K562 (cell line): ENCODE data around the gene POLDIP3. TPM values are rescaled to one million over a fixed set of nuclear protein-coding genes. Genes with fewer than 3 reads are reported as not detected.

Experiments used
- ARID3A ChIP-seq: IDR thresholded peaks from 2 replicates; pipeline ENCODE4 v1.6.1; 2012; ENCODE audit warnings: low read depth, low read length, improper control_type of control experiment, borderline replicate concordance
- EP400 ChIP-seq: fragments of 450-650 bp; IDR thresholded peaks from 2 replicates; pipeline ENCODE4 v1.6.1; 2017; ENCODE audit warnings: antibody characterized with exemption, mild to moderate bottlenecking, moderate library complexity
- HNRNPL ChIP-seq: fragments of 200-400 bp; formaldehyde crosslinking; IDR thresholded peaks from 2 replicates; pipeline ENCODE4 v1.6.1; 2017; ENCODE audit warnings: low read depth, mild to moderate bottlenecking, low read length
- NFE2 ChIP-seq: IDR thresholded peaks from 2 replicates; pipeline ENCODE4 v1.6.1; 2014; ENCODE audit warnings: antibody characterized with exemption, low read depth
- RBM22 ChIP-seq: fragments of 200-400 bp; formaldehyde crosslinking; IDR thresholded peaks from 2 replicates; pipeline ENCODE4 v1.6.1; 2018; ENCODE audit warnings: low read length, low read depth; ENCODE audit not compliant: poor library complexity, severe bottlenecking
- SNIP1 ChIP-seq: fragments of 450-650 bp; IDR thresholded peaks from 2 replicates; pipeline ENCODE4 v1.7.1; 2017; ENCODE audit warnings: low read depth, mild to moderate bottlenecking
- ZNF316 ChIP-seq: fragments of 450-650 bp; IDR thresholded peaks from 2 replicates; pipeline ENCODE4 v1.6.1; 2016
- polyA plus RNA-seq, 8 experiments: library from polyadenylated mRNA; depleted of rRNA in 4 of 8; stranded (reverse) in 5 of 8; unstranded in 3 of 8; fragments of >200 nt; fragmentation: Nextera tagmentation in 2 of 8; fragmentation: Illumina TruSeq in 1 of 8; extraction: Ambion mirVana in 2 of 8; extraction: Trizol in 1 of 8; gene quantifications; 2 replicates each; pipeline versions ENCODE4 v1.2.1 to v1.2.3, GENCODE V29; 2011 to 2014; ENCODE audit warnings: inconsistent platforms in 1 of 8, missing spikeins in 1 of 8
- total RNA-seq, 7 experiments: library from RNA; depleted of rRNA in 6 of 7; stranded (reverse); fragments of >200 nt in 6 of 7; fragmentation: Illumina TruSeq in 2 of 7; extraction: Trizol in 2 of 7; gene quantifications; 2 replicates each; pipeline versions ENCODE4 v1.2.1 to v1.2.3, GENCODE V29; 2011 to 2021; ENCODE audit warnings: low replicate concordance in 1 of 7
- TF ChIP-seq, protein P1 (sequence below): fragments of 200-800 bp; sonication (Bioruptor generic); IDR thresholded peaks from 2 replicates; pipeline ENCODE4 v1.6.1; 2017; ENCODE audit warnings: missing genetic modification characterization, missing compliant biosample characterization
- TF ChIP-seq, protein P2 (sequence below): fragments of 200-600 bp; sonication (generic); IDR thresholded peaks from one replicate; pipeline ENCODE4 v1.6.1; 2012; ENCODE audit warnings: mild to moderate bottlenecking, low read depth, low read length, inconsistent platforms
- TF ChIP-seq, protein P3 (sequence below): fragments of 450-650 bp; formaldehyde crosslinking; IDR thresholded peaks from 2 replicates; pipeline ENCODE4 v1.4.0; 2022; ENCODE audit warnings: mild to moderate bottlenecking, moderate library complexity

POLDIP3 gene
- total and polyA plus RNA-seq, 9 of the 15 experiments (the other 6 are each of a cell fraction or from before 2014, with no cell fraction given): 14.3 to 53.0 (median 26.3) TPM

GRCh38 chr22:42614312-42615091 is at the start of gene POLDIP3 (continued):
- TF ChIP-seq, protein P1, sequence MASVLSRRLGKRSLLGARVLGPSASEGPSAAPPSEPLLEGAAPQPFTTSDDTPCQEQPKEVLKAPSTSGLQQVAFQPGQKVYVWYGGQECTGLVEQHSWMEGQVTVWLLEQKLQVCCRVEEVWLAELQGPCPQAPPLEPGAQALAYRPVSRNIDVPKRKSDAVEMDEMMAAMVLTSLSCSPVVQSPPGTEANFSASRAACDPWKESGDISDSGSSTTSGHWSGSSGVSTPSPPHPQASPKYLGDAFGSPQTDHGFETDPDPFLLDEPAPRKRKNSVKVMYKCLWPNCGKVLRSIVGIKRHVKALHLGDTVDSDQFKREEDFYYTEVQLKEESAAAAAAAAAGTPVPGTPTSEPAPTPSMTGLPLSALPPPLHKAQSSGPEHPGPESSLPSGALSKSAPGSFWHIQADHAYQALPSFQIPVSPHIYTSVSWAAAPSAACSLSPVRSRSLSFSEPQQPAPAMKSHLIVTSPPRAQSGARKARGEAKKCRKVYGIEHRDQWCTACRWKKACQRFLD: no peak
- TF ChIP-seq ARID3A (no peak), NFE2 (no peak), ZNF316 (no peak), EP400 (peak; percentile 79; the same call in 1 of the 2 replicates), RBM22 (no peak), SNIP1 (no peak), HNRNPL (no peak)
- TF ChIP-seq, protein P2, sequence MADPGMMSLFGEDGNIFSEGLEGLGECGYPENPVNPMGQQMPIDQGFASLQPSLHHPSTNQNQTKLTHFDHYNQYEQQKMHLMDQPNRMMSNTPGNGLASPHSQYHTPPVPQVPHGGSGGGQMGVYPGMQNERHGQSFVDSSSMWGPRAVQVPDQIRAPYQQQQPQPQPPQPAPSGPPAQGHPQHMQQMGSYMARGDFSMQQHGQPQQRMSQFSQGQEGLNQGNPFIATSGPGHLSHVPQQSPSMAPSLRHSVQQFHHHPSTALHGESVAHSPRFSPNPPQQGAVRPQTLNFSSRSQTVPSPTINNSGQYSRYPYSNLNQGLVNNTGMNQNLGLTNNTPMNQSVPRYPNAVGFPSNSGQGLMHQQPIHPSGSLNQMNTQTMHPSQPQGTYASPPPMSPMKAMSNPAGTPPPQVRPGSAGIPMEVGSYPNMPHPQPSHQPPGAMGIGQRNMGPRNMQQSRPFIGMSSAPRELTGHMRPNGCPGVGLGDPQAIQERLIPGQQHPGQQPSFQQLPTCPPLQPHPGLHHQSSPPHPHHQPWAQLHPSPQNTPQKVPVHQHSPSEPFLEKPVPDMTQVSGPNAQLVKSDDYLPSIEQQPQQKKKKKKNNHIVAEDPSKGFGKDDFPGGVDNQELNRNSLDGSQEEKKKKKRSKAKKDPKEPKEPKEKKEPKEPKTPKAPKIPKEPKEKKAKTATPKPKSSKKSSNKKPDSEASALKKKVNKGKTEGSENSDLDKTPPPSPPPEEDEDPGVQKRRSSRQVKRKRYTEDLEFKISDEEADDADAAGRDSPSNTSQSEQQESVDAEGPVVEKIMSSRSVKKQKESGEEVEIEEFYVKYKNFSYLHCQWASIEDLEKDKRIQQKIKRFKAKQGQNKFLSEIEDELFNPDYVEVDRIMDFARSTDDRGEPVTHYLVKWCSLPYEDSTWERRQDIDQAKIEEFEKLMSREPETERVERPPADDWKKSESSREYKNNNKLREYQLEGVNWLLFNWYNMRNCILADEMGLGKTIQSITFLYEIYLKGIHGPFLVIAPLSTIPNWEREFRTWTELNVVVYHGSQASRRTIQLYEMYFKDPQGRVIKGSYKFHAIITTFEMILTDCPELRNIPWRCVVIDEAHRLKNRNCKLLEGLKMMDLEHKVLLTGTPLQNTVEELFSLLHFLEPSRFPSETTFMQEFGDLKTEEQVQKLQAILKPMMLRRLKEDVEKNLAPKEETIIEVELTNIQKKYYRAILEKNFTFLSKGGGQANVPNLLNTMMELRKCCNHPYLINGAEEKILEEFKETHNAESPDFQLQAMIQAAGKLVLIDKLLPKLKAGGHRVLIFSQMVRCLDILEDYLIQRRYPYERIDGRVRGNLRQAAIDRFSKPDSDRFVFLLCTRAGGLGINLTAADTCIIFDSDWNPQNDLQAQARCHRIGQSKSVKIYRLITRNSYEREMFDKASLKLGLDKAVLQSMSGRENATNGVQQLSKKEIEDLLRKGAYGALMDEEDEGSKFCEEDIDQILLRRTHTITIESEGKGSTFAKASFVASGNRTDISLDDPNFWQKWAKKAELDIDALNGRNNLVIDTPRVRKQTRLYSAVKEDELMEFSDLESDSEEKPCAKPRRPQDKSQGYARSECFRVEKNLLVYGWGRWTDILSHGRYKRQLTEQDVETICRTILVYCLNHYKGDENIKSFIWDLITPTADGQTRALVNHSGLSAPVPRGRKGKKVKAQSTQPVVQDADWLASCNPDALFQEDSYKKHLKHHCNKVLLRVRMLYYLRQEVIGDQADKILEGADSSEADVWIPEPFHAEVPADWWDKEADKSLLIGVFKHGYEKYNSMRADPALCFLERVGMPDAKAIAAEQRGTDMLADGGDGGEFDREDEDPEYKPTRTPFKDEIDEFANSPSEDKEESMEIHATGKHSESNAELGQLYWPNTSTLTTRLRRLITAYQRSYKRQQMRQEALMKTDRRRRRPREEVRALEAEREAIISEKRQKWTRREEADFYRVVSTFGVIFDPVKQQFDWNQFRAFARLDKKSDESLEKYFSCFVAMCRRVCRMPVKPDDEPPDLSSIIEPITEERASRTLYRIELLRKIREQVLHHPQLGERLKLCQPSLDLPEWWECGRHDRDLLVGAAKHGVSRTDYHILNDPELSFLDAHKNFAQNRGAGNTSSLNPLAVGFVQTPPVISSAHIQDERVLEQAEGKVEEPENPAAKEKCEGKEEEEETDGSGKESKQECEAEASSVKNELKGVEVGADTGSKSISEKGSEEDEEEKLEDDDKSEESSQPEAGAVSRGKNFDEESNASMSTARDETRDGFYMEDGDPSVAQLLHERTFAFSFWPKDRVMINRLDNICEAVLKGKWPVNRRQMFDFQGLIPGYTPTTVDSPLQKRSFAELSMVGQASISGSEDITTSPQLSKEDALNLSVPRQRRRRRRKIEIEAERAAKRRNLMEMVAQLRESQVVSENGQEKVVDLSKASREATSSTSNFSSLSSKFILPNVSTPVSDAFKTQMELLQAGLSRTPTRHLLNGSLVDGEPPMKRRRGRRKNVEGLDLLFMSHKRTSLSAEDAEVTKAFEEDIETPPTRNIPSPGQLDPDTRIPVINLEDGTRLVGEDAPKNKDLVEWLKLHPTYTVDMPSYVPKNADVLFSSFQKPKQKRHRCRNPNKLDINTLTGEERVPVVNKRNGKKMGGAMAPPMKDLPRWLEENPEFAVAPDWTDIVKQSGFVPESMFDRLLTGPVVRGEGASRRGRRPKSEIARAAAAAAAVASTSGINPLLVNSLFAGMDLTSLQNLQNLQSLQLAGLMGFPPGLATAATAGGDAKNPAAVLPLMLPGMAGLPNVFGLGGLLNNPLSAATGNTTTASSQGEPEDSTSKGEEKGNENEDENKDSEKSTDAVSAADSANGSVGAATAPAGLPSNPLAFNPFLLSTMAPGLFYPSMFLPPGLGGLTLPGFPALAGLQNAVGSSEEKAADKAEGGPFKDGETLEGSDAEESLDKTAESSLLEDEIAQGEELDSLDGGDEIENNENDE: no peak
- TF ChIP-seq, protein P3, sequence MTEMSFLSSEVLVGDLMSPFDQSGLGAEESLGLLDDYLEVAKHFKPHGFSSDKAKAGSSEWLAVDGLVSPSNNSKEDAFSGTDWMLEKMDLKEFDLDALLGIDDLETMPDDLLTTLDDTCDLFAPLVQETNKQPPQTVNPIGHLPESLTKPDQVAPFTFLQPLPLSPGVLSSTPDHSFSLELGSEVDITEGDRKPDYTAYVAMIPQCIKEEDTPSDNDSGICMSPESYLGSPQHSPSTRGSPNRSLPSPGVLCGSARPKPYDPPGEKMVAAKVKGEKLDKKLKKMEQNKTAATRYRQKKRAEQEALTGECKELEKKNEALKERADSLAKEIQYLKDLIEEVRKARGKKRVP (CRISPR knock-in tag): no peak
